CD14-positive monocyte (primary cell): ENCODE measurements around the gene GCNT1. TPM values are rescaled to one million over a fixed set of nuclear protein-coding genes. Genes with fewer than 3 reads are reported as not detected.
"Not testable (repeated sequence)": the region's sequence is repeated elsewhere in the genome, so short reads cannot be mapped to it uniquely, and the experiment has no call there.

Experiments used
- DNase-seq, 3 donors: peaks; one replicate each; pipeline ENCODE4 v3.0.0-alpha.2; 2011 to 2022
- H2AFZ ChIP-seq: 2 replicates; pipeline ENCODE4 v1.6.0; 2012; ENCODE audit warnings: mild to moderate bottlenecking, low read depth, low read length, inconsistent platforms; ENCODE audit not compliant: insufficient read depth, poor library complexity, severe bottlenecking
- H3K27ac ChIP-seq, 2 donors: 1 replicate in 1 of 2; 2 replicates in 1 of 2; pipeline ENCODE4 v1.5.1; 2012 to 2013; ENCODE audit warnings: low read length in 2 of 2, control low read depth in 1 of 2, inconsistent platforms in 1 of 2, low read depth in 1 of 2, mild to moderate bottlenecking in 1 of 2
- H3K27me3 ChIP-seq, 2 donors: one replicate each; pipeline versions ENCODE4 v1.6.0 to v1.6.1; 2011 to 2013; ENCODE audit warnings: low read length in 2 of 2; ENCODE audit not compliant: control insufficient read depth in 2 of 2, insufficient read depth in 2 of 2
- H3K36me3 ChIP-seq, 2 donors: replicated peaks in 1 of 2; 1 replicate in 1 of 2; 2 replicates in 1 of 2; pipeline versions ENCODE4 v1.5.1 to v1.6.1; 2012 to 2013; ENCODE audit warnings: low read length in 2 of 2, control low read depth in 1 of 2, inconsistent platforms in 1 of 2, mild to moderate bottlenecking in 1 of 2; ENCODE audit not compliant: insufficient read depth in 2 of 2, control insufficient read depth in 1 of 2
- H3K4me1 ChIP-seq, 2 donors: 1 replicate in 1 of 2; 2 replicates in 1 of 2; pipeline versions ENCODE4 v1.5.1 to v1.6.1; 2012 to 2013; ENCODE audit warnings: low read length in 2 of 2, control low read depth in 1 of 2, inconsistent platforms in 1 of 2, mild to moderate bottlenecking in 1 of 2, moderate library complexity in 1 of 2; ENCODE audit not compliant: insufficient read depth in 2 of 2, control insufficient read depth in 1 of 2
- H3K4me2 ChIP-seq: replicated peaks from 2 replicates; pipeline ENCODE3; 2012; ENCODE audit warnings: low read length, moderate library complexity, mild to moderate bottlenecking; ENCODE audit not compliant: poor library complexity, severe bottlenecking; ENCODE audit errors: extremely low read depth
- H3K4me3 ChIP-seq, 3 experiments: fragments of 200-600 bp in 1 of 3; sonication (generic) in 1 of 3; replicated peaks in 1 of 3; 1 replicate in 2 of 3; 2 replicates in 1 of 3; pipeline ENCODE4 v1.5.1; 2011 to 2013; ENCODE audit warnings: low read length in 3 of 3, mild to moderate bottlenecking in 3 of 3, control low read depth in 2 of 3, low read depth in 2 of 3, inconsistent platforms in 1 of 3, moderate library complexity in 1 of 3
- H3K79me2 ChIP-seq: 2 replicates; pipeline ENCODE4 v1.6.0; 2012; ENCODE audit warnings: mild to moderate bottlenecking, control low read depth, inconsistent platforms, low read length, moderate library complexity; ENCODE audit not compliant: insufficient read depth
- H3K9ac ChIP-seq: 2 replicates; pipeline ENCODE4 v1.6.0; 2017; ENCODE audit warnings: low read length, mild to moderate bottlenecking; ENCODE audit not compliant: insufficient read depth, poor library complexity, severe bottlenecking
- H3K9me3 ChIP-seq, 2 donors: replicated peaks in 1 of 2; 1 replicate in 1 of 2; 2 replicates in 1 of 2; pipeline versions ENCODE4 v1.5.1 to v1.6.1; 2012 to 2013; ENCODE audit warnings: low read length in 2 of 2, control low read depth in 1 of 2; ENCODE audit not compliant: control insufficient read depth in 1 of 2, insufficient read depth in 1 of 2
- H4K20me1 ChIP-seq: 2 replicates; pipeline ENCODE4 v1.6.0; 2012; ENCODE audit warnings: mild to moderate bottlenecking, low read length, control low read depth, moderate library complexity; ENCODE audit not compliant: insufficient read depth
- H3K27ac Mint-ChIP-seq, 7 donors: one replicate each; pipeline ENCODE4 v1.8.0; 2020; ENCODE audit warnings: mild to moderate bottlenecking in 7 of 7, mixed read lengths in 7 of 7, moderate library complexity in 6 of 7, inconsistent platforms in 2 of 7
- H3K27me3 Mint-ChIP-seq, 3 donors: one replicate each; pipeline ENCODE4 v1.8.0; 2021 to 2022; ENCODE audit warnings: low read depth in 3 of 3, mild to moderate bottlenecking in 3 of 3, mixed read lengths in 3 of 3, moderate library complexity in 3 of 3, inconsistent platforms in 1 of 3
- H3K36me3 Mint-ChIP-seq, 2 donors: one replicate each; pipeline ENCODE4 v1.8.0; 2020; ENCODE audit warnings: mixed read lengths in 2 of 2, inconsistent platforms in 1 of 2, mild to moderate bottlenecking in 1 of 2
- H3K4me1 Mint-ChIP-seq: one replicate; pipeline ENCODE4 v1.8.0; 2020; ENCODE audit warnings: mild to moderate bottlenecking, mixed read lengths
- H3K4me3 Mint-ChIP-seq, 2 donors: one replicate each; pipeline ENCODE4 v1.8.0; 2020; ENCODE audit warnings: mild to moderate bottlenecking in 2 of 2, mixed read lengths in 2 of 2, moderate library complexity in 1 of 2
- H3K9me3 Mint-ChIP-seq, 7 donors: one replicate each; pipeline ENCODE4 v1.8.0; 2020 to 2022; ENCODE audit warnings: mixed read lengths in 7 of 7, mild to moderate bottlenecking in 6 of 7, moderate library complexity in 6 of 7, inconsistent platforms in 2 of 7
- CTCF ChIP-seq: fragments of 200-600 bp; IDR thresholded peaks from one replicate; pipeline ENCODE4 v1.8.0; 2022; ENCODE audit warnings: antibody characterized with exemption, mild to moderate bottlenecking
- WGBS: methylation state at CpG from one replicate; pipeline ENCODE4 v1.1.5; 2013; ENCODE audit warnings: missing lambda C conversion rate; ENCODE audit not compliant: insufficient coverage; 5-methylcytosine and 5-hydroxymethylcytosine counted together
- intact Hi-C, 2 donors: fragments of 100-400 bp; cut with micrococcal nuclease; formaldehyde crosslinking; loops; one replicate each; pipeline versions ENCODE4 v1.15.0 to v1.15.1; 2023
- polyA plus RNA-seq, 3 donors: library from polyadenylated mRNA; depleted of rRNA in 1 of 3; unstranded in 2 of 3; stranded (reverse) in 1 of 3; fragments of 300-500 nt in 2 of 3; fragments of >200 nt in 1 of 3; fragmentation: Illumina TruSeq in 2 of 3; gene quantifications; 1 replicate in 2 of 3; 2 replicates in 1 of 3; pipeline ENCODE4 v1.2.3, GENCODE V29; 2012 to 2021

The GCNT1 gene
- polyA plus RNA-seq, 3 donors, result 8.4 to 15.4 (median 9.3) TPM

DNA sequence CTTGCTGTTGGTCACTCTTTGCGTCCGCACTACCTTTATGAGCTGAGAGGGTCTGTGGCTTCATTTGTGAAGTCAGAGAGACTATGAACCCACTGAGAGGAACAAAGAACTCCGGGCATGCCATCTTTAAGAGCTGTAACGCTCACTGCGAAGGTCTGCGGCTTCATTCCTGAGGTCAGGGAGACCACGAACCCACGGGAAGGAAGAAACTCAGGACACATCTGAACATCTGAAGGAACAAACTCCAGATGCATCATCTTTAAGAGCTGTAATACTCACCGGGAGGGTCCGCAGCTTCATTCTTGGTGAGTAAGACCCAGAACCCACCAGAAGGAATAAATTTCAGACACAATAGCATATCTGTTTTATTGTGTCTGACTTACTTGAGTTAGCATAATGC is 19.2 kb downstream of the GCNT1 start:
- 4% methylated on average over 8 of the region's 10 CpGs for WGBS
- Mint-ChIP-seq H3K4me3 (no peak overlapping the region), H3K4me1 (peaks cover 43% of the 10 kb centered on the region), H3K9me3 (peaks cover 7 to 13% (median 9%) of the 10 kb centered on the region in 7 donors), H3K27ac (peak overlapping the region in 3 of 7 donors; percentile 5 to 14 (median 6)), H3K27me3 (no peaks in the 10 kb centered on the region), H3K36me3 (peaks cover 11 to 23% of the 10 kb centered on the region in 2 donors)
- Histone ChIP-seq H3K9ac (no peak overlapping the region), H3K4me1 (peaks cover 32 to 33% of the 10 kb centered on the region in 2 donors), H3K79me2 (peaks cover 95% of the 10 kb centered on the region), H3K4me3 (no peak overlapping the region), H3K4me2 (no peak overlapping the region), H3K27me3 (no peaks in the 10 kb centered on the region), H4K20me1 (no peaks in the 10 kb centered on the region), H2AFZ (no peak overlapping the region), H3K36me3 (no peaks in the 10 kb centered on the region), H3K27ac (peak overlapping the region in 1 of 2 donors; percentile 11), H3K9me3 (peaks cover 6 to 7% of the 10 kb centered on the region in 2 donors)
- no peak for DNase-seq
- intact Hi-C loops, result no loop called here
- TF ChIP-seq CTCF, result no peak

GRCh38 chr9:76479337-76479736 is 20.4 kb downstream of the GCNT1 start:
- H3K27me3 ChIP-seq, H2AFZ ChIP-seq, H3K27ac ChIP-seq, H3K9ac ChIP-seq, H3K36me3 ChIP-seq, intact Hi-C loops, H3K27me3 Mint-ChIP-seq, H3K27ac Mint-ChIP-seq, H3K4me3 Mint-ChIP-seq, H3K4me3 ChIP-seq, H3K9me3 ChIP-seq, DNase-seq, H3K4me2 ChIP-seq, H4K20me1 ChIP-seq: not testable (repeated sequence)
- Mint-ChIP-seq H3K4me1 (peaks cover 37% of the 10 kb centered on the region), H3K9me3 (peaks cover 7 to 13% (median 9%) of the 10 kb centered on the region in 7 donors), H3K36me3 (peaks cover 11 to 31% of the 10 kb centered on the region in 2 donors)
- peaks cover 95% of the 10 kb centered on the region for H3K79me2 ChIP-seq
- WGBS, result 100% methylated on average over 1 of the region's 2 CpGs
- H3K4me1 ChIP-seq, result peaks cover 24 to 26% of the 10 kb centered on the region in 2 donors
